B cell (primary cell): Measurements from ENCODE around the gene TXNDC2.

ENCODE experiments used
- CTCF ChIP-seq: fragments of 200-600 bp; IDR thresholded peaks from one replicate; pipeline ENCODE4 v1.8.0; 2022; ENCODE audit warnings: antibody characterized with exemption, mild to moderate bottlenecking
- EZH2 ChIP-seq: IDR thresholded peaks from 2 replicates; pipeline ENCODE4 v1.6.1; 2012; ENCODE audit warnings: borderline replicate concordance, low read depth, mild to moderate bottlenecking, moderate library complexity, low read length; ENCODE audit not compliant: insufficient read depth, poor library complexity, severe bottlenecking

GRCh38 chr18:9877655-9878014 is 8.1 kb upstream of the TXNDC2 start:
- TF ChIP-seq CTCF (no peak), EZH2 (no peak)
